Glutamatergic neuron (in vitro differentiated cells): ENCODE results near the gene SNX14. TPM values are rescaled to one million over a fixed set of nuclear protein-coding genes. Genes with fewer than 3 reads are reported as not detected.

ENCODE experiments used
- DNase-seq: peaks from one replicate; pipeline ENCODE4 v3.0.0; 2022
- H3K27ac Mint-ChIP-seq: one replicate; pipeline ENCODE4 v1.8.0; 2020; ENCODE audit warnings: mild to moderate bottlenecking, mixed read lengths, inconsistent platforms; ENCODE audit not compliant: unreplicated experiment
- H3K27me3 Mint-ChIP-seq: one replicate; pipeline ENCODE4 v1.8.0; 2020; ENCODE audit warnings: mild to moderate bottlenecking, moderate library complexity, mixed read lengths, inconsistent platforms; ENCODE audit not compliant: unreplicated experiment
- H3K36me3 Mint-ChIP-seq: one replicate; pipeline ENCODE4 v1.8.0; 2020; ENCODE audit warnings: mild to moderate bottlenecking, mixed read lengths, inconsistent platforms; ENCODE audit not compliant: unreplicated experiment
- H3K4me1 Mint-ChIP-seq: one replicate; pipeline ENCODE4 v1.8.0; 2020; ENCODE audit warnings: mild to moderate bottlenecking, low read depth, mixed read lengths, inconsistent platforms; ENCODE audit not compliant: unreplicated experiment
- H3K4me3 Mint-ChIP-seq: one replicate; pipeline ENCODE4 v1.8.0; 2020; ENCODE audit warnings: mild to moderate bottlenecking, mixed read lengths, inconsistent platforms; ENCODE audit not compliant: unreplicated experiment
- H3K9me3 Mint-ChIP-seq: one replicate; pipeline ENCODE4 v1.8.0; 2020; ENCODE audit warnings: mild to moderate bottlenecking, moderate library complexity, mixed read lengths, inconsistent platforms; ENCODE audit not compliant: unreplicated experiment
- CTCF ChIP-seq: fragments of 200-600 bp; sonication (generic); IDR thresholded peaks from one replicate; pipeline ENCODE4 v1.5.0; 2021; ENCODE audit not compliant: partially characterized antibody, unreplicated experiment
- long read RNA-seq: library from polyadenylated mRNA; unstranded; transcript quantifications from one replicate; pipeline ENCODE4 v2.0.0, GENCODE V29; 2020; ENCODE audit not compliant: unreplicated experiment
- total RNA-seq: library from RNA; stranded (reverse); fragmentation: NEBNext Ultra II Directional; extraction: Animal tissue kit (Norgen Biotek cat#: 25700); gene quantifications from one replicate; pipeline ENCODE4 v1.2.1, GENCODE V29; 2021; ENCODE audit not compliant: unreplicated experiment

Gene SNX14
- total RNA-seq: 73.6 TPM
- long read RNA-seq, partial matches to known transcripts: 1 of 13 reads
- long read RNA-seq, other reads (novel, unspliced or antisense): 9 of 13 reads

GRCh38 chr6:85593438-85594196 is at the start of gene SNX14:
Gene SNX14, minus strand, starts transcription at chr6:85593858. Its CDS starts 140 bp downstream, at chr6:85593718.
- Mint-ChIP-seq H3K36me3 (no peaks in the 10 kb centered on the region), H3K27me3 (peaks cover 7% of the 10 kb centered on the region), H3K4me3 (peak within 1 kb of the TSS; percentile 97), H3K27ac (peak within 1 kb of the TSS; percentile 93), H3K9me3 (peaks cover 9% of the 10 kb centered on the region), H3K4me1 (peaks cover 10% of the 10 kb centered on the region)
- no peak for TF ChIP-seq CTCF
- DNase-seq: peak; percentile 90

- Mint-ChIP-seq H3K9me3 (peaks cover 31% of the 10 kb centered on the region), H3K36me3 (peaks cover 3% of the 10 kb centered on the region), H3K4me3 (peak within 1 kb of the TSS; percentile 97), H3K27ac (peak within 1 kb of the TSS; percentile 97), H3K4me1 (peaks cover 27% of the 10 kb centered on the region), H3K27me3 (peaks cover 23% of the 10 kb centered on the region)
- no peak for TF ChIP-seq CTCF
- DNase-seq: peak; percentile 99
Observed at GRCh38 chr6:85642774-85643536, 49.3 kb upstream of the SNX14 start, which contains the start of gene SYNCRIP. Gene SYNCRIP, minus strand, starts transcription at chr6:85642886. Its CDS starts 1,447 bp downstream, at chr6:85641439.

GRCh38 chr6:85641897-85642773 is 48.5 kb upstream of the SNX14 start:
- H3K9me3 Mint-ChIP-seq: peaks cover 30% of the 10 kb centered on the region
- H3K4me3 Mint-ChIP-seq: peak overlapping the region; percentile 97
- peaks cover 23% of the 10 kb centered on the region for H3K27me3 Mint-ChIP-seq
- peaks cover 29% of the 10 kb centered on the region for H3K4me1 Mint-ChIP-seq
- H3K36me3 Mint-ChIP-seq: no peaks in the 10 kb centered on the region
- peak; percentile 59 for DNase-seq
- TF ChIP-seq CTCF: no peak
- peak overlapping the region; percentile 97 for H3K27ac Mint-ChIP-seq

GRCh38 chr6:85641522-85641896 is 47.9 kb upstream of the SNX14 start:
- no peak for TF ChIP-seq CTCF
- Mint-ChIP-seq H3K27ac (peak overlapping the region; percentile 86), H3K27me3 (peaks cover 23% of the 10 kb centered on the region), H3K9me3 (peaks cover 31% of the 10 kb centered on the region), H3K4me1 (peaks cover 29% of the 10 kb centered on the region), H3K4me3 (peak overlapping the region; percentile 97), H3K36me3 (no peaks in the 10 kb centered on the region)
- no peak for DNase-seq
